GM19238 (cell line): ENCODE data around the gene ZNF407.

Experiments used
- DNase-seq: peaks from one replicate; pipeline ENCODE4 v3.0.0; 2011; ENCODE audit warnings: low spot score; ENCODE audit not compliant: insufficient read length

ZNF407 gene

DNA sequence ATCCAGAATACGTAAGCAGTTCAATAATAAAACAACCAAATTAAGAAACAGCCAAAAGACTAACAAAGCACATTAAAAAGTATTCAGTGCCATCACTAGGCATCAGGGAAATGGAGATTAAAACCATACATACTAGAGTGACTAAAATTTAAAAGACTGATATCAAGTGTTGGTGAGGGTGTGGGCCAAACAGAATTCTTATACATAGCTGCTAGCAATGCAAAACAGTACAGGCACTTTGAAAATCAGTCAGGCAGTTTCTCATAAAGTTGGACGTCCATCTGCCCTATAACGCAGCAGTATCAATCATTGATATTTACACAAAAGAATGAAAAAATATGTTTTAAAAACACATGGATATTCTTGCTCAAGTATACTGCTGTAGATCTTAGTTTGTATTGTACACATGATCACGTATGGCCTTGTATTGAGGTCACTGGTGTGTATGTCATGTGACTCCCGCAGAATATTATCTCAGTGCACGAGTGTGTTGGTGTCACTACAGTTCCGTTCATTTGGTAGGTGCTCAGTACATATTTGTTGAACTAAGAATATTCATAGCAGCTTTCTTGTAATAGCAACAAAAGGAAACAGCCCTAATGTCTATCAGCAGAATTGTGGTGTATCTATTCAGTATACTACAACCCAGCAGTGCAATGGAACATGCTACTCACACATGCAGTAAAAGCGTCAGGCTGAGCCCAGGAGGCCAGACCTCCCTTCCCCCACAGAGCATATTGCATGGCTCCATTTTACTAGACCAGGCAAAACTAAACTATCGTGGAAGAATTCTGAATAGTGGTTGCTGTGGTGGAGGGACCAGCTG is 28.6 kb downstream of the ZNF407 start:
- no peak for DNase-seq

- DNase-seq, result no peak
Measured at GRCh38 chr18:74630804-74631203, 33.1 kb downstream of the ZNF407 start.

GRCh38 chr18:74631212-74631611 is 33.5 kb downstream of the ZNF407 start:
- DNase-seq, result no peak

DNA sequence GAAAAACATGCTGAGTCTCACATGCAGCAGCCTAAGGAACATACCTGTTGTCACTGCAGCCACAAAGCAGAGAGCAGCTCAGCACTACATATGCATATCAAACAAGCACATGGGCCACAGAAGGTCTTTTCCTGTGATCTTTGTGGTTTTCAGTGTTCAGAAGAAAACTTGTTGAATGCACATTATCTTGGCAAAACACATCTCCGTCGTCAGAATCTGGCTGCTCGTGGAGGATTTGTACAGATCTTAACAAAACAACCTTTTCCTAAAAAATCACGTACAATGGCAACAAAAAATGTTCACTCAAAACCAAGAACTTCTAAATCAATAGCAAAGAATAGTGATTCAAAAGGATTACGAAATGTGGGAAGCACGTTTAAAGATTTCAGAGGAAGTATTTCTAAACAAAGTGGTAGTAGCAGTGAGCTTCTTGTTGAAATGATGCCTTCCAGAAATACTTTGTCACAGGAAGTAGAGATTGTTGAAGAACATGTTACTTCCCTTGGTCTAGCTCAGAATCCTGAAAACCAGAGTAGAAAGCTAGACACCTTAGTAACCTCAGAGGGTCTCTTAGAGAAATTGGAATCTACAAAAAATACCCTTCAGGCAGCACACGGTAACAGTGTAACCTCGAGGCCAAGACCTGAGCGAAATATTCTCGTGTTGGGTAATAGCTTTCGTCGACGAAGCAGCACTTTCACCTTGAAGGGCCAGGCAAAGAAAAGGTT is 34.1 kb downstream of the ZNF407 start:
- no peak for DNase-seq

DNA sequence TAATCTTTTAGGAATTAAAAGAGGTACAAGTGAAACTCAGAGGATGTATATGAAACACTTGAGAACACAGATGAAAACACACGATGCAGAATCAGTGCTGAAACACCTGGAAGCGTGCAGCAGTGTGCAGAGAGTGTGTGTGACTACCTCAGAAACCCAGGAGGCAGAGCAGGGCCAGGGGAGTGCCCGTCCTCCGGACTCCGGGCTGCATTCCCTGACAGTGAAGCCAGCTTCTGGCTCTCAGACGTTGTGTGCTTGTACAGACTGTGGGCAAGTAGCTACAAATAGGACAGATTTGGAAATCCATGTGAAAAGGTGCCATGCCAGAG is 34.6 kb downstream of the ZNF407 start:
- no peak for DNase-seq

DNA sequence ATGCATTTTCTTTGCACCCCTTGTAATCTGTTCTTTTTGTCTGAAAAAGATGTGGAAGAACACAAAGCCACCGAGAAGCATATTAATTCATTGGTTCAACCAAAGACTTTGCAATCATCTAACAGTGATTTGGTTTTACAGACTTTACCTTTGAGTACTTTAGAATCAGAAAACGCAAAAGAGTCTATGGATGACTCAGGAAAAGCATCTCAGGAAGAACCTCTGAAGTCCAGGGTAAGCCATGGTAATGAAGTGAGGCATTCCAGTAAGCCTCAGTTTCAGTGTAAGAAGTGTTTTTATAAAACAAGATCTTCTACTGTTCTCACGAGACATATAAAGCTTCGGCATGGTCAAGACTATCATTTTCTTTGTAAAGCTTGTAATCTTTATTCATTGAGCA is 35.2 kb downstream of the ZNF407 start:
- DNase-seq, result no peak

- DNase-seq, result no peak
Measured at GRCh38 chr18:74633652-74634352, 36.1 kb downstream of the ZNF407 start.

DNA sequence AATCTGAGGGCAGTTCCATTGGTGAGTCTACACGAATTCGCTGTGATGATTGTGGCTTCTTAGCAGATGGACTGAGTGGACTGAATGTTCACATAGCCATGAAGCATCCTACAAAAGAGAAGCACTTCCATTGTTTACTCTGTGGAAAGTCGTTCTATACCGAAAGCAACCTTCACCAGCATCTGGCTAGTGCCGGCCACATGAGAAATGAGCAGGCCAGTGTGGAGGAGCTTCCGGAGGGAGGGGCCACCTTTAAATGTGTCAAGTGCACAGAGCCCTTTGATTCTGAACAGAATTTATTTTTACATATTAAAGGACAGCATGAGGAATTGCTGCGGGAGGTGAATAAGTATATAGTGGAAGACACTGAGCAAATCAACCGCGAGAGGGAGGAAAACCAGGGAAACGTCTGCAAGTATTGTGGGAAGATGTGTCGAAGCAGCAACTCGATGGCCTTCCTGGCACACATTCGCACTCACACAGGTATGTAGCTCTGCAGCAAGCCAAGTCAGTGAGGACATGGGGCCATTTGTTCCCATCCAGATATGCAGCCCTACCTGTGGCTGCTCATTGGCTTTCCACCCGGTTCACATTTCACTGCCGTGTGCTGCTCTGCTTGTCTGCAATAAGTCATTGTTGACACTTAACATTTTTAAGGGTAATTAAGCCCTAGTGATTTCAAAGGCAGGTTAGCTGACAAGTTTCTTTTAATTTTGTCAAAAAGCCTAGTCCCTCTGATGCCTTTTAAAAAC is 37.7 kb downstream of the ZNF407 start:
- DNase-seq, result no peak

DNA sequence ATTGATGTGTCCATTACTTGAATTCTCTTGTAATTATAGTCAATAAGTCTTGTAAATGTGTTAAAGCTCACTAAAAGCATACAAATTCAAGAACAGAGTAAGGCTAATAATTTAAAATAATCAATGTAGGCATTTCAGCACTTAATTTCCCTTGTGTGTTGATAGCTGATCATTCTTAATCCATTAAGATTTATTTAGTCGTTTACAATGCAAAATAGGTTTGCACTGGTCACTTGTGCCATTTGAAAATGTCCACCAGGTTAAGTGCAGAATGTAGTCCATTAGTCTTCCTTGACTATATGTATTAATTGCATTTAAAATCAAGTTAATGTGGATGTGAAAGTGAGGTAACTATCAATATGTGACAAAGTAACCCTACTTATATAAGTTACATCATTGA is 39.4 kb downstream of the ZNF407 start:
- DNase-seq, result no peak

DNA sequence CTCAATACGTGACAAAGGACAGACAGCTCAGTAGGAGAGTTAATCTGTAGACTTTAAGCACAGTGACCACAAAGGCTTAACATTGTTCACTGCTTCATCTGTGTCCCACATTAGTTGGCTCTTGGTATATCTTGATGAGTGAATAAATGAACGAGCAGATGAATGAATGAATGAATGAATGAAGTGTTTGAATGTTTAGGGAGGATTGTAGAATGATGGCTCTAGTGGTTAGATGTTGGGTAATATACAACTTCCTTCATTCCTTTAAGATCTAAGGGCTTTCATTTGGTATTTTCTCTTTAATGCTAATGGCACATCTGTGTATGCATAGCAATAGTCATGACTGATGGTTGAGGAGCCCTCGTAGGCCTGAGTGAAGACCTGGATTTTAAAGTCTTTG is 40.5 kb downstream of the ZNF407 start:
- DNase-seq, result no peak

- no peak for DNase-seq
Measured at GRCh38 chr18:74644713-74645112, 47.0 kb downstream of the ZNF407 start.

DNA sequence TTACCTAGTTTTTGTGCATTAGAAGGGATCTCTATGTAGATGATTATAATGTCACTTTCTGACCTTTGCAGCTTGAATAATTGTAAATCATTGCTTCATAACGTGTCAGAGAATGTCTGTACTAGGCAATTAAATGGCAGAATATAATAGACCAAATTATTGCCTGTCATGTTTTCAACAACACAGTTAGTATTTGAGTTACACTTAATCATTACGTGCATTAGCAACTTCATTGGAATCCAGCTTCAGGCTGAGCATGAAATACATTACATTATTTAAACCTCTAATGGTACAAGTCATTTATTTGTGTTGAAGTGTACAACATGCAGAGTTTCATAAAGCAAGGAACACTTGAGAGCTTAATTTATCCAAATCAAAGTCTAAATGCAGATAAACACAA is 48.0 kb downstream of the ZNF407 start:
- DNase-seq, result no peak

DNA sequence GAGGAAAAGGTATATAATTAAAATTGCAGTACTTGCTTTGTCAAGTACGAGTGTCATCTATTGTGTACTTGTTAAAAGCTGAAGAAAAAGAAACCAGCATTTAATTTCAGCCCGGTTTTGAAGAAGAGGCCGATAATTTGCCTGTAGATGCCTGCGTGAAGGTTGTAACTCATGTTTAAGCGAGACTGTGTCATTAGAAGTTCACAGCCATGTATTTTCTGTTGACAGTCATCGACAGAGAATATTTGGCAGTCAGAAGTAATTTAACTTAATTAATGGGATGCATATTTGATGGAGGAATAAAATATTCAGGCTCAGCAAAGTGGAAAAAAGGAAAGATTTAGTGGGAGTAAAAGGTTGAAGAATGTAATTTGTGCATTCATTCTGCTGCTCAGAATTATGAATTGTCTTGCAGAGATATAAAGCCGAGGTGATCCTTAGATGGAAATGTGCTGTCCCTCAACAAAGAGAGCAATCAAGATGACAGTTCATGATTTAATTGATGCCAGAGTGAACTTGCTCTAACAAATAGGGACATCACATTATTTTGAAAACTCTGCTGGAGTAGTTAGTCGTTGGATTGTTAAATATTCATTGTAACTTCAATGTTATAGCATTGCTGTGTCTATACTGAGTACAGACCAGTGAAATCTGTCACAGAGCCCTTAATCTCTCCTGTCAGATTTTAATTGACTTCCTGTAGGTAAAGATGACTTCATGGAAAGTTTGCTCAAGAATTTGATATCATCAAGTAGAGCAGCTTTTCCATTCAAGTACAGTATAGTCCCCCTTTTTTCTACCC is 53.9 kb downstream of the ZNF407 start:
- DNase-seq, result no peak

GRCh38 chr18:74652392-74652988 is 54.8 kb downstream of the ZNF407 start:
- DNase-seq, result no peak

GRCh38 chr18:74654638-74655037 is 57.0 kb downstream of the ZNF407 start:
- no peak for DNase-seq

DNA sequence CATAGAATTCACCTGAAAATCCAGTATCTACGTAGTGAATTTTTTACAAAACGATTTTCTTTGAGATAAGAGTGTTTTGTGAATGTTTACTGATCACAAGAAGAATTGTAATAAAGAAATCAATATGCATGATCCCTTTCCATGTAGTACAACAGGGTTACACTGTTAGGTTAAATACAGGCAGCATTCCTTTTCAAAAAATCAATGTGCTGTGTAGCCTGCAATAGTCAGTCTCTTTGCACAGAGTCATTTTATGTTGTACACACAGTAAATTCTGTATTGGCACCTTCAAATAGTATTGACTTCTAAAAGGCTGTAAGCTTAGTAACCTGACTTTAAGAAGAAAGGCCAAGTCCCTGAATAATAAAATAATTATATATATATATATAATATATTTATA is 63.3 kb downstream of the ZNF407 start:
- DNase-seq, result no peak

- DNase-seq, result no peak
Measured at GRCh38 chr18:74661691-74662090, 64.0 kb downstream of the ZNF407 start.

DNA sequence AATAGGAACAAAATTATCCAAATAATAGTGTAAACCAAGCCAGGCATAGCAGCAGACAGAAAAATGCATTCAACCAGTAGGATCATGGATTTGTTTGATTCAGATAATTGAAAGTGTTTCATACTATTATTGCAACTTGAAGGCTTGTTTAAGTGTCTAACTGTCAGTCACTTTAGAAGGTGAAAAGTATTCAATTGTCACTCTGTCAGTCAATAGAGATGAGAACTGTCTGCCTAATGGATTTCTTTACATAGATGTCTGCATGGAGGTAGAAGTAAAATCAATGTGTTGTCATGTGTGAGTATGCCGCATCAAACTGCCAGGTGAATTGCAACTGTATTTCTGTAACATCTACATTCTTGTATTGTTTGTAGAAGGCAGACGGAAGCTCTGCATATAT is 65.0 kb downstream of the ZNF407 start:
- DNase-seq, result no peak

DNA sequence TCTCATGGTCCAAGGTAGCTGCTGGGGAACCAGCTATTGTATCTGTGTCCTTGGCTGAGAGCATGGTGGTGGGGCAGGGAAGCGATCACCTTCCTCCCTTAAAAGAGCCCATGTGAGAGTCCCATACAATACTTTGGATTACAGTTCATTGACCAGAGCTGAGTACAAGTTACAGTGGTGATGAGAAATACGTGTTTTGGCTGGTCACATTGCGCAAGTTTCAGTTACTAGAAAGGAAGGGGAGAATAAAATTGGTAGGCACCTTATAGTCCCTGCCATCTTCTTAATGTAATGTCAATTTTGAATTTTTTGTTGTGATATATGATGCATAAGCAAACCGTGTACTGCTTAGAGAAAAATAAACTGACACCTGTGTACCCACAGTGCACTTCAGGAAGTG is 67.7 kb downstream of the ZNF407 start:
- DNase-seq, result no peak

GRCh38 chr18:74665905-74666304 is 68.2 kb downstream of the ZNF407 start:
- DNase-seq, result no peak
